Calu3 (cell line): ENCODE measurements around the gene MMP10. TPM values are rescaled to one million over a fixed set of nuclear protein-coding genes. Genes with fewer than 3 reads are reported as not detected.

Experiments used
- BruUV-seq: library from RNA; stranded (reverse); fragments of 400-500 nt; replicated peaks from 2 replicates; lab custom pipeline; 2021; lab: Mats Ljungman, UMichigan
- CTCF ChIA-PET: fragments of 300-600 bp; sonication (Branson Sonifier 250); formaldehyde crosslinking; loops from one replicate; lab custom pipeline; 2022; ENCODE audit warnings: antibody characterized with exemption; lab: Charles Lee
- DNase-seq: peaks from one replicate; pipeline ENCODE4 v3.0.0; 2022
- H3K27ac Mint-ChIP-seq: one replicate; pipeline ENCODE4 v1.8.0; 2022; ENCODE audit warnings: mixed read lengths; ENCODE audit not compliant: unreplicated experiment
- H3K27me3 Mint-ChIP-seq: one replicate; pipeline ENCODE4 v1.8.0; 2022; ENCODE audit warnings: mixed read lengths; ENCODE audit not compliant: unreplicated experiment
- H3K36me3 Mint-ChIP-seq: one replicate; pipeline ENCODE4 v1.8.0; 2022; ENCODE audit warnings: mild to moderate bottlenecking, moderate library complexity, mixed read lengths; ENCODE audit not compliant: insufficient read depth, unreplicated experiment
- H3K4me1 Mint-ChIP-seq: one replicate; pipeline ENCODE4 v1.8.0; 2022; ENCODE audit warnings: mild to moderate bottlenecking, low read depth, mixed read lengths; ENCODE audit not compliant: unreplicated experiment
- H3K4me3 Mint-ChIP-seq: one replicate; pipeline ENCODE4 v1.8.0; 2022; ENCODE audit warnings: mild to moderate bottlenecking, low read depth, moderate library complexity, mixed read lengths; ENCODE audit not compliant: unreplicated experiment
- H3K9me3 Mint-ChIP-seq: one replicate; pipeline ENCODE4 v1.8.0; 2022; ENCODE audit warnings: low read depth, mixed read lengths; ENCODE audit not compliant: unreplicated experiment
- intact Hi-C: fragments of 100-400 bp; cut with micrococcal nuclease; formaldehyde crosslinking; loops from one replicate; pipeline ENCODE4 v1.10.0; 2022; ENCODE audit not compliant: unreplicated experiment
- total RNA-seq: library from RNA; stranded (reverse); gene quantifications from 2 replicates; pipeline ENCODE4 v1.2.3, GENCODE V29; 2022
- TF ChIP-seq, protein P1 (sequence below): fragments of 200-600 bp; IDR thresholded peaks from one replicate; pipeline ENCODE4 v1.8.0; 2022; ENCODE audit warnings: antibody characterized with exemption; ENCODE audit not compliant: unreplicated experiment

Gene MMP10
- total RNA-seq, 1 experiment from 2014 or later = not detected

DNA sequence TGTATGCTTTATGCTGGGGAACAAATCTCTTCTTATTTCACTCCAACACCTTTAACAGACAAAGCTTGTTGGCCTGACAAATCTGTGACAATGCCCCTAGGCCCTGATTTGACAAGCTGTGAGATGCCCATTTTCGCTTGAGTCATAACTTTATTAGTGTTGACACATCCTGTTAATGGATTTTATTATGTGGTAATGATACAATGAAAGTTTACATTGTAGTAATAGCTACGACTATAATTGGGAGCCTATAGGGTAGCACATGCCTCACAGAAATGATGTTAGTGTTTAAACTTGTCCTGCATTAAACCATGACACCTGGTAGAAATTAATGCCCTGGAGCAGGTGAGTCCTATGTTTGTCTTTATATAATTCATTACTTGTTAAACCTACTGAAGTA, 3.3 kb upstream of the MMP10 start:
- H3K27ac Mint-ChIP-seq = no peak overlapping the region
- CTCF ChIA-PET = interaction anchor here (0.6 to 1.0 kb wide), 2 partner anchors 10 to 384 kb away, joined by 3 read pairs; no protein-coding TSS in a partner anchor
- TF ChIP-seq, protein P1, sequence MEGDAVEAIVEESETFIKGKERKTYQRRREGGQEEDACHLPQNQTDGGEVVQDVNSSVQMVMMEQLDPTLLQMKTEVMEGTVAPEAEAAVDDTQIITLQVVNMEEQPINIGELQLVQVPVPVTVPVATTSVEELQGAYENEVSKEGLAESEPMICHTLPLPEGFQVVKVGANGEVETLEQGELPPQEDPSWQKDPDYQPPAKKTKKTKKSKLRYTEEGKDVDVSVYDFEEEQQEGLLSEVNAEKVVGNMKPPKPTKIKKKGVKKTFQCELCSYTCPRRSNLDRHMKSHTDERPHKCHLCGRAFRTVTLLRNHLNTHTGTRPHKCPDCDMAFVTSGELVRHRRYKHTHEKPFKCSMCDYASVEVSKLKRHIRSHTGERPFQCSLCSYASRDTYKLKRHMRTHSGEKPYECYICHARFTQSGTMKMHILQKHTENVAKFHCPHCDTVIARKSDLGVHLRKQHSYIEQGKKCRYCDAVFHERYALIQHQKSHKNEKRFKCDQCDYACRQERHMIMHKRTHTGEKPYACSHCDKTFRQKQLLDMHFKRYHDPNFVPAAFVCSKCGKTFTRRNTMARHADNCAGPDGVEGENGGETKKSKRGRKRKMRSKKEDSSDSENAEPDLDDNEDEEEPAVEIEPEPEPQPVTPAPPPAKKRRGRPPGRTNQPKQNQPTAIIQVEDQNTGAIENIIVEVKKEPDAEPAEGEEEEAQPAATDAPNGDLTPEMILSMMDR = no peak
- H3K9me3 Mint-ChIP-seq = no peaks in the 10 kb centered on the region
- intact Hi-C loops = loop anchor here (5.0 kb wide), 1 partner anchor 51 kb away; no protein-coding TSS in a partner anchor
- H3K27me3 Mint-ChIP-seq = peaks cover 12% of the 10 kb centered on the region
- DNase-seq = no peak
- H3K36me3 Mint-ChIP-seq = no peaks in the 10 kb centered on the region
- H3K4me3 Mint-ChIP-seq = no peak overlapping the region
- BruUV-seq = no TSS peak
- H3K4me1 Mint-ChIP-seq = peaks cover 11% of the 10 kb centered on the region

- no peaks in the 10 kb centered on the region for H3K36me3 Mint-ChIP-seq
- TF ChIP-seq, protein P1 = no peak
- BruUV-seq = no TSS peak
- H3K4me1 Mint-ChIP-seq = peaks cover 11% of the 10 kb centered on the region
- DNase-seq = no peak
- intact Hi-C loops = loop anchor here (5.0 kb wide), 1 partner anchor 51 kb away; no protein-coding TSS in a partner anchor
- CTCF ChIA-PET = interaction anchor here (1.0 kb wide), 1 partner anchor 11 kb away, joined by 3 read pairs; no protein-coding TSS in a partner anchor
- no peak overlapping the region for H3K27ac Mint-ChIP-seq
- no peak overlapping the region for H3K4me3 Mint-ChIP-seq
- peaks cover 12% of the 10 kb centered on the region for H3K27me3 Mint-ChIP-seq
- no peaks in the 10 kb centered on the region for H3K9me3 Mint-ChIP-seq
Measured at GRCh38 chr11:102783016-102783415, 2.6 kb upstream of the MMP10 start.

DNA sequence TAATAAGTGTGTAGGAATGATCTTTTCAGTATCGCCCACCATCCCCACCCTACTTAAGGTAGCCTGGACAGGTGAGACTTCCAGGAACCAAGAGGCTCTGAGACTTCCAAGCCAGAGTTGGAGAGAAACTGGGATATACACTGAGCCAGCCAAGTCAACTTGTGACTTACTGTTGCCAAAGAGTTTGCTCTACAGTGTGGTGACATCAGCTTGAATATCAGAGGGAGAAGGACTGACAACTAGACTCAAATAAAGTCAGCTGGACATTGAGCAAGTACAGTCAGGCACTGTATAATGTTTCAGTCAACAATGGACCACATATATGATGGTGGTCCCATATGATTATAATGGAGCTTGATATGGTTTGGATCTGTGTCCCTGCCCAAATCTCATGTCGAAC, 1.2 kb upstream of the MMP10 start:
- BruUV-seq = no TSS peak
- Mint-ChIP-seq H3K9me3 (no peaks in the 10 kb centered on the region), H3K4me3 (no peak overlapping the region), H3K27ac (no peak overlapping the region), H3K4me1 (peaks cover 11% of the 10 kb centered on the region), H3K27me3 (peaks cover 12% of the 10 kb centered on the region), H3K36me3 (no peaks in the 10 kb centered on the region)
- CTCF ChIA-PET = no interaction called here
- intact Hi-C loops = loop anchor here (5.0 kb wide), 1 partner anchor 49 kb away; no protein-coding TSS in a partner anchor
- DNase-seq = no peak
- TF ChIP-seq, protein P1 = no peak

GRCh38 chr11:102776454-102776853, 4.0 kb downstream of the MMP10 start:
- TF ChIP-seq, protein P1 = no peak
- no peaks in the 10 kb centered on the region for H3K9me3 Mint-ChIP-seq
- H3K27me3 Mint-ChIP-seq = no peaks in the 10 kb centered on the region
- no peak overlapping the region for H3K4me3 Mint-ChIP-seq
- no peak for DNase-seq
- H3K4me1 Mint-ChIP-seq = peaks cover 11% of the 10 kb centered on the region
- CTCF ChIA-PET = no interaction called here
- no TSS peak for BruUV-seq
- intact Hi-C loops = no loop called here
- H3K36me3 Mint-ChIP-seq = no peaks in the 10 kb centered on the region
- no peak overlapping the region for H3K27ac Mint-ChIP-seq
